Fibroblast of lung (primary cell): ENCODE results near the gene RBMS1. TPM values are rescaled to one million over a fixed set of nuclear protein-coding genes. Genes with fewer than 3 reads are reported as not detected.

Source experiments
- DNase-seq, 2 donors: peaks; one replicate each; pipeline versions ENCODE4 v3.0.0 to v3.0.0-alpha.2; 2010; ENCODE audit warnings: low read depth in 2 of 2
- H2AFZ ChIP-seq: 2 replicates; pipeline ENCODE4 v1.5.1; 2012; ENCODE audit warnings: low read length, control low read depth, inconsistent platforms
- H3K27ac ChIP-seq: 2 replicates; pipeline ENCODE4 v1.5.1; 2011; ENCODE audit warnings: low read length, control low read depth; ENCODE audit not compliant: insufficient read depth
- H3K27me3 ChIP-seq: 2 replicates; pipeline ENCODE4 v1.5.1; 2011; ENCODE audit warnings: mild to moderate bottlenecking, low read length; ENCODE audit not compliant: control insufficient read depth, insufficient read depth
- H3K36me3 ChIP-seq: 2 replicates; pipeline ENCODE4 v1.5.1; 2011; ENCODE audit warnings: low read length; ENCODE audit not compliant: control insufficient read depth, insufficient read depth
- H3K4me1 ChIP-seq: 2 replicates; pipeline ENCODE4 v1.5.1; 2011; ENCODE audit warnings: low read length; ENCODE audit not compliant: control insufficient read depth, insufficient read depth; ENCODE audit errors: extremely low read depth
- H3K4me2 ChIP-seq: 2 replicates; pipeline ENCODE4 v1.5.1; 2011; ENCODE audit warnings: low read length, control low read depth; ENCODE audit not compliant: insufficient read depth; ENCODE audit errors: extremely low read depth
- H3K4me3 ChIP-seq, 4 experiments: fragments of 200-600 bp in 1 of 4; sonication (generic) in 1 of 4; replicated peaks in 1 of 4; 2 replicates each; pipeline ENCODE4 v1.5.1; 2011 to 2016; ENCODE audit warnings: low read length in 4 of 4, low read depth in 3 of 4, mild to moderate bottlenecking in 3 of 4, control low read depth in 2 of 4, inconsistent platforms in 1 of 4, mixed read lengths in 1 of 4; ENCODE audit not compliant: insufficient read depth in 1 of 4; ENCODE audit errors: control extremely low read depth in 1 of 4
- H3K79me2 ChIP-seq: 2 replicates; pipeline ENCODE4 v1.5.1; 2012; ENCODE audit warnings: mild to moderate bottlenecking, low read length, inconsistent platforms; ENCODE audit not compliant: control insufficient read depth, insufficient read depth
- H3K9ac ChIP-seq: 2 replicates; pipeline ENCODE4 v1.5.1; 2011; ENCODE audit warnings: mild to moderate bottlenecking, low read length, control low read depth; ENCODE audit not compliant: insufficient read depth
- H3K9me3 ChIP-seq: 2 replicates; pipeline ENCODE4 v1.5.1; 2012; ENCODE audit warnings: low read depth, low read length; ENCODE audit not compliant: control insufficient read depth, insufficient read depth
- H4K20me1 ChIP-seq: 2 replicates; pipeline ENCODE4 v1.5.1; 2011; ENCODE audit warnings: low read length; ENCODE audit not compliant: control insufficient read depth, insufficient read depth; ENCODE audit errors: extremely low read depth
- EZH2 ChIP-seq: IDR thresholded peaks from 2 replicates; pipeline ENCODE4 v1.5.1; 2012; ENCODE audit warnings: low read length, control low read depth, mild to moderate bottlenecking; ENCODE audit errors: missing control alignments
- polyA plus RNA-seq, 2 donors: library from polyadenylated mRNA; depleted of rRNA in 1 of 2; stranded (reverse) in 1 of 2; unstranded in 1 of 2; fragments of >200 nt; gene quantifications; 2 replicates each; pipeline ENCODE4 v1.2.1, GENCODE V29; 2011 to 2012; ENCODE audit warnings: missing spikeins in 1 of 2
- total RNA-seq: library from RNA; depleted of rRNA; stranded (reverse); fragments of >200 nt; gene quantifications from 2 replicates; pipeline ENCODE4 v1.2.1, GENCODE V29; 2014
- TF ChIP-seq, protein P1 (sequence below), 2 donors: IDR thresholded peaks in 1 of 2; conservative IDR thresholded peaks in 1 of 2; 1 replicate in 1 of 2; 2 replicates in 1 of 2; pipeline ENCODE4 v1.5.1; 2011 to 2012; ENCODE audit warnings: low read length in 2 of 2, control low read depth in 1 of 2, inconsistent platforms in 1 of 2, low read depth in 1 of 2, mild to moderate bottlenecking in 1 of 2

The RBMS1 gene
- total and polyA plus RNA-seq, 2 donors (not counting 1 experiment from before 2014, with no cell fraction given) = 77.3 to 146 TPM

GRCh38 chr2:160269803-160270570 is 223.6 kb downstream of the RBMS1 start:
- TF ChIP-seq, protein P1, sequence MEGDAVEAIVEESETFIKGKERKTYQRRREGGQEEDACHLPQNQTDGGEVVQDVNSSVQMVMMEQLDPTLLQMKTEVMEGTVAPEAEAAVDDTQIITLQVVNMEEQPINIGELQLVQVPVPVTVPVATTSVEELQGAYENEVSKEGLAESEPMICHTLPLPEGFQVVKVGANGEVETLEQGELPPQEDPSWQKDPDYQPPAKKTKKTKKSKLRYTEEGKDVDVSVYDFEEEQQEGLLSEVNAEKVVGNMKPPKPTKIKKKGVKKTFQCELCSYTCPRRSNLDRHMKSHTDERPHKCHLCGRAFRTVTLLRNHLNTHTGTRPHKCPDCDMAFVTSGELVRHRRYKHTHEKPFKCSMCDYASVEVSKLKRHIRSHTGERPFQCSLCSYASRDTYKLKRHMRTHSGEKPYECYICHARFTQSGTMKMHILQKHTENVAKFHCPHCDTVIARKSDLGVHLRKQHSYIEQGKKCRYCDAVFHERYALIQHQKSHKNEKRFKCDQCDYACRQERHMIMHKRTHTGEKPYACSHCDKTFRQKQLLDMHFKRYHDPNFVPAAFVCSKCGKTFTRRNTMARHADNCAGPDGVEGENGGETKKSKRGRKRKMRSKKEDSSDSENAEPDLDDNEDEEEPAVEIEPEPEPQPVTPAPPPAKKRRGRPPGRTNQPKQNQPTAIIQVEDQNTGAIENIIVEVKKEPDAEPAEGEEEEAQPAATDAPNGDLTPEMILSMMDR (conservative IDR thresholded peaks at IDR 0.05 in 1 of 2, IDR thresholded peaks at IDR 0.05 in 1 of 2; ENCODE audit: low read depth in 1 of 2, low read length in 2 of 2) = peak; percentile 58 to 68
- no peak for TF ChIP-seq EZH2
- Histone ChIP-seq H3K4me3 (peak overlapping the region; percentile 22 to 53 (median 40)), H3K9ac (peak overlapping the region; percentile 70), H3K4me2 (peak overlapping the region; percentile 66), H3K36me3 (peaks cover 2% of the 10 kb centered on the region), H3K79me2 (no peaks in the 10 kb centered on the region), H2AFZ (peak overlapping the region; percentile 44), H3K9me3 (no peaks in the 10 kb centered on the region), H3K4me1 (peaks cover 18% of the 10 kb centered on the region), H4K20me1 (no peaks in the 10 kb centered on the region), H3K27ac (peak overlapping the region; percentile 84), H3K27me3 (no peaks in the 10 kb centered on the region)
- peak; percentile 95 to 97 for DNase-seq

DNA sequence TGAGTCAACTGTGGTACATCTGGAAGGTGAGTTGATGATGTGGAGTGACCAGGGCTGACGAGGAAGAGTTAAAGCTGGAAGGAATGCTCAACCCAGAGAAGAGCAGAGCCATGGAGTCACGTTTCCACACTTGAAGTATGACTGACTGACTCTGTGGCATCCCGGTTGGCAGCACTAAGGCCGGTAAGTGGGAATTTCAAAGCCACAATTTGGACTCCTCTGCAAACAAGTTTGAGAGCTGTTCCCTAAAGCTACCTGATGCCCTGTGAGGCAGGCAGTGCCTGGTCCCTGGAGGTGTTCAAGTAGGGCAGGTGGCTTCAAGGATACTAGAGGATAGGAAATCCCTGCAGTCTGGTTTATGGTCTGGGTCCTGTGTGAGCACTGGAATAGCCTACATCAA is 224.2 kb downstream of the RBMS1 start:
- peak in 1 of 2 donors; percentile 50 for DNase-seq
- H4K20me1 ChIP-seq = no peaks in the 10 kb centered on the region
- TF ChIP-seq EZH2 = no peak
- TF ChIP-seq, protein P1 (conservative IDR thresholded peaks at IDR 0.05 in 1 of 2, IDR thresholded peaks at IDR 0.05 in 1 of 2; ENCODE audit: low read depth in 1 of 2, low read length in 2 of 2) = no peak
- peak overlapping the region; percentile 22 to 53 (median 40) for H3K4me3 ChIP-seq
- peak overlapping the region; percentile 44 for H2AFZ ChIP-seq
- peaks cover 2% of the 10 kb centered on the region for H3K36me3 ChIP-seq
- no peaks in the 10 kb centered on the region for H3K79me2 ChIP-seq
- H3K27me3 ChIP-seq = no peaks in the 10 kb centered on the region
- no peak overlapping the region for H3K9ac ChIP-seq
- H3K9me3 ChIP-seq = no peaks in the 10 kb centered on the region
- peak overlapping the region; percentile 66 for H3K4me2 ChIP-seq
- peak overlapping the region; percentile 84 for H3K27ac ChIP-seq
- peaks cover 18% of the 10 kb centered on the region for H3K4me1 ChIP-seq

GRCh38 chr2:160268151-160268781 is 225.3 kb downstream of the RBMS1 start:
- Histone ChIP-seq H3K79me2 (no peaks in the 10 kb centered on the region), H3K27ac (no peak overlapping the region), H3K9me3 (no peaks in the 10 kb centered on the region), H3K9ac (no peak overlapping the region), H3K36me3 (peaks cover 2% of the 10 kb centered on the region), H3K4me1 (peaks cover 18% of the 10 kb centered on the region), H4K20me1 (no peaks in the 10 kb centered on the region), H3K4me2 (no peak overlapping the region), H3K27me3 (no peaks in the 10 kb centered on the region), H3K4me3 (no peak overlapping the region), H2AFZ (no peak overlapping the region)
- DNase-seq = no peak
- TF ChIP-seq, protein P1 (conservative IDR thresholded peaks at IDR 0.05 in 1 of 2, IDR thresholded peaks at IDR 0.05 in 1 of 2; ENCODE audit: low read depth in 1 of 2, low read length in 2 of 2) = no peak
- TF ChIP-seq EZH2 = no peak
